Psoas muscle (tissue), 8 donors: Measurements from ENCODE around the gene TP53I13. TPM values are rescaled to one million over a fixed set of nuclear protein-coding genes. Genes with fewer than 3 reads are reported as not detected.

ENCODE experiments used
- ATAC-seq, 4 donors: fragments of 200-7000 bp; cut with Tn5 transposase; one replicate each; pipeline ENCODE4 v1.9.1; 2020; ENCODE audit warnings: moderate library complexity in 3 of 4, mild to moderate bottlenecking in 2 of 4
- DNase-seq, 2 donors: peaks; one replicate each; pipeline ENCODE4 v3.0.0-alpha.2; 2020
- H3K27ac ChIP-seq: fragments of 200-600 bp; one replicate; pipeline ENCODE4 v1.8.0; 2022
- H3K27me3 ChIP-seq, 3 donors: fragments of 200-600 bp in 1 of 3; one replicate each; pipeline versions ENCODE4 v1.6.1 to v1.8.0; 2013 to 2022; ENCODE audit warnings: low read length in 2 of 3, mild to moderate bottlenecking in 2 of 3, moderate library complexity in 1 of 3; ENCODE audit not compliant: insufficient read depth in 3 of 3
- H3K36me3 ChIP-seq, 2 donors: fragments of 200-600 bp in 1 of 2; one replicate each; pipeline versions ENCODE4 v1.6.1 to v1.8.0; 2013 to 2022; ENCODE audit warnings: low read depth in 1 of 2, mild to moderate bottlenecking in 1 of 2, moderate library complexity in 1 of 2; ENCODE audit not compliant: insufficient read depth in 1 of 2
- H3K4me1 ChIP-seq: fragments of 200-600 bp; one replicate; pipeline ENCODE4 v1.8.0; 2022
- H3K4me3 ChIP-seq: fragments of 200-600 bp; one replicate; pipeline ENCODE4 v1.8.0; 2022; ENCODE audit warnings: mild to moderate bottlenecking
- H3K9me3 ChIP-seq: fragments of 200-600 bp; one replicate; pipeline ENCODE4 v1.8.0; 2022
- WGBS, 3 donors: extraction: QIAGEN DNeasy Blood & Tissue Kit; methylation state at CpG; one replicate each; pipeline versions ENCODE4 v1.1.6 to v1.1.7; 2013; 5-methylcytosine and 5-hydroxymethylcytosine counted together
- intact Hi-C, 2 donors: fragments of 100-400 bp; cut with DNase I; formaldehyde crosslinking; loops; one replicate each; pipeline versions ENCODE4 v1.11.0 to v1.14.2; 2022
- polyA plus RNA-seq, 3 donors: library from polyadenylated mRNA; stranded (reverse); fragments of 200-250 nt; gene quantifications; one replicate each; pipeline ENCODE4 v1.2.3, GENCODE V29; 2013
- total RNA-seq, 4 donors: library from RNA; stranded (reverse); fragmentation: NEBNext Ultra II Directional in 2 of 4; extraction: Animal tissue kit (Norgen Biotek cat#: 25700) in 2 of 4; gene quantifications; one replicate each; pipeline versions ENCODE4 v1.2.1 to v1.2.4, GENCODE V29; 2021 to 2023
- TF ChIP-seq, protein P1 (sequence below): fragments of 200-600 bp; IDR thresholded peaks from one replicate; pipeline ENCODE4 v1.8.0; 2022; ENCODE audit warnings: antibody characterized with exemption
- donor health status: healthy with polysubstance abuse.
- donor health status: DM: no; HTN: no; CAD: no; lungs with moderate emphysema.
- donor health status: Bipolar disorder and iron deficiency.
- donor health status: healthy.
- donor health status: DM: yes; HTN: yes; CAD: no.
- donor health status: DM: no; HTN: no; CAD: no.
- donor health status: DM: no; HTN: no; CAD: no.
- donor health status: DM: yes; HTN: yes; CAD: no.

TP53I13 gene
- total and polyA plus RNA-seq, 7 donors = 13.3 to 46.1 (median 20.9) TPM

DNA sequence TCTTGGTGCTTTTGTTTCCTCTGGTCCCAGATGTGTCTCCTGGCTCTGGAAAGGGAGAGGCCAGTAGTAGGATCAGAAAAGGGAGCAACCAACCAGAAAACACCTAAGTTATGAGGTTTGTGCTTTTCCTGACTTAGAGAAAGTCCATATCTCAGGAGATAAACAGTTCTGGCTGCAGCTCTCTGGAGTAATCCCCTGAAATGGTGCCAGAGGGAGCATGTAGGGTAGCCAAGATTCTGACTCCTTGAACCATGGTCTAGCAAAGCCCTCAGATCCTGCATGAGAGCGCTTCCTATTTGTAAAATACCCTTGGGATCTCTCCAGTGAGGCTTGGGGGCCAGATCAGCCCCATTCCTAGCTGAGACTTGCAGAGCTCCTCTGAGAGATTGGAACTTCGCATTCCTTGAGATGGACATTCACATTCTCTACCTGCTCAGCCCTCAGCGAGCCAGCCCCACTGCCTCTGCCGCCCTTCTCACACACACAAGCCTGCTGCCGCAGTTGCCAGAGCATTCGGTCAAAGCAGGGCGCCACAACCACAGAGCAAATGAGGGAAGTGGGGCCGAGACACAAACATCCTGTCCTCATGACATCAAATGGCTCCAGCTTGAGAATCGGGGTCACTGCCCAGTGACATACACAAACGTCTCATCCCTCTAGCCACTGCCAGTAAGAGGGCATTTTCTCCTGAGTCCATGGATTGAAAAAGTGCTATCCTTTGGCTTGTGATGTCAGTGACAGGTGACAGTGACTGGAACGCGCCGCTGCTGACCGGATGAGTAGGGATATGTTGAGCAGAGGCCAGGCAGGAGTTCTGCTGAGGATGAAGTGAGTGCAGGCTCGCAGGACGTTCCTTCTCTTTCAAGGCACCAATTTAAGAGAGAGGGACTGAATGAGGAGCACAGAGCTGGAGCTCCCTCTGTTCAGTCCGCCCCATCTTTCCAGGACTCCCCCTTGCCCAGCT is 6.7 kb upstream of the TP53I13 start:
- peaks cover 8% of the 10 kb centered on the region for H3K4me1 ChIP-seq
- H3K4me3 ChIP-seq = no peak overlapping the region
- no peaks in the 10 kb centered on the region for H3K27me3 ChIP-seq
- intact Hi-C loops = no loop called here
- 59 to 61% (median 60%) methylated on average over 17 of the region's 17 CpGs for WGBS, 3 donors
- DNase-seq (peak in 1 of 2 donors; percentile 58), ATAC-seq (no peak)
- no peaks in the 10 kb centered on the region for H3K9me3 ChIP-seq
- no peak overlapping the region for H3K27ac ChIP-seq
- TF ChIP-seq, protein P1, sequence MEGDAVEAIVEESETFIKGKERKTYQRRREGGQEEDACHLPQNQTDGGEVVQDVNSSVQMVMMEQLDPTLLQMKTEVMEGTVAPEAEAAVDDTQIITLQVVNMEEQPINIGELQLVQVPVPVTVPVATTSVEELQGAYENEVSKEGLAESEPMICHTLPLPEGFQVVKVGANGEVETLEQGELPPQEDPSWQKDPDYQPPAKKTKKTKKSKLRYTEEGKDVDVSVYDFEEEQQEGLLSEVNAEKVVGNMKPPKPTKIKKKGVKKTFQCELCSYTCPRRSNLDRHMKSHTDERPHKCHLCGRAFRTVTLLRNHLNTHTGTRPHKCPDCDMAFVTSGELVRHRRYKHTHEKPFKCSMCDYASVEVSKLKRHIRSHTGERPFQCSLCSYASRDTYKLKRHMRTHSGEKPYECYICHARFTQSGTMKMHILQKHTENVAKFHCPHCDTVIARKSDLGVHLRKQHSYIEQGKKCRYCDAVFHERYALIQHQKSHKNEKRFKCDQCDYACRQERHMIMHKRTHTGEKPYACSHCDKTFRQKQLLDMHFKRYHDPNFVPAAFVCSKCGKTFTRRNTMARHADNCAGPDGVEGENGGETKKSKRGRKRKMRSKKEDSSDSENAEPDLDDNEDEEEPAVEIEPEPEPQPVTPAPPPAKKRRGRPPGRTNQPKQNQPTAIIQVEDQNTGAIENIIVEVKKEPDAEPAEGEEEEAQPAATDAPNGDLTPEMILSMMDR = no peak
- no peaks in the 10 kb centered on the region for H3K36me3 ChIP-seq

- H3K27ac ChIP-seq = no peak overlapping the region
- intact Hi-C loops = no loop called here
- 72 to 76% (median 73%) methylated on average over 18 of the region's 18 CpGs for WGBS, 3 donors
Measured at GRCh38 chr17:29562615-29563014, 5.9 kb upstream of the TP53I13 start.

DNA sequence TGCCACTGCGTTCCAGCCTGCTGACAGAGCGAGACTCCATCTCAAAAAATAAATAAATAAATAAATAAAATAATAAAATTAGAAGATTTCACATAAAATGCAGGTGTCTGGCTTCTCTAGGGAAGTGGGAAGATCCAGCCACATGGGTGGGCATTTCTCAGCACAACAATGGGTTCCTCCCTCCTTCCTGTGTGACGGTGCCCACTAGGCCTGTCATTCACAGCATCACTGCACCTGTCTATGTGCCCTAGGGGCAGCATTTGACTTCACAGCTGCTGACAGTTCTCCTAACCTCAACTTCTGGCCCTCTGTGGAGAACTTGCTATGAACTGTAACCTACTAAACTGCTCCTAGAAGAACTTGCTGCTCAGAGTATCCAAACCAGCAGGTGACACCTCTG is 4.7 kb upstream of the TP53I13 start:
- Histone ChIP-seq H3K27me3 (no peaks in the 10 kb centered on the region), H3K27ac (no peak overlapping the region), H3K9me3 (no peaks in the 10 kb centered on the region), H3K36me3 (no peaks in the 10 kb centered on the region), H3K4me1 (peaks cover 8% of the 10 kb centered on the region), H3K4me3 (no peak overlapping the region)
- no peak for DNase-seq
- WGBS, 3 donors = 92 to 97% (median 95%) methylated on average over 3 of the region's 3 CpGs
- TF ChIP-seq, protein P1 = no peak
- intact Hi-C loops = no loop called here
- no peak for ATAC-seq

More at GRCh38 chr17:29562615-29563014, 5.9 kb upstream of the TP53I13 start:
- no peaks in the 10 kb centered on the region for H3K9me3 ChIP-seq
- peaks cover 8% of the 10 kb centered on the region for H3K4me1 ChIP-seq
- no peak overlapping the region for H3K4me3 ChIP-seq
- TF ChIP-seq, protein P1 = no peak
- H3K36me3 ChIP-seq = no peaks in the 10 kb centered on the region
- DNase-seq (peak in 1 of 2 donors; percentile 46), ATAC-seq (no peak)
- H3K27me3 ChIP-seq = no peaks in the 10 kb centered on the region

- no peaks in the 10 kb centered on the region for H3K9me3 ChIP-seq
- intact Hi-C loops = no loop called here
- no peaks in the 10 kb centered on the region for H3K27me3 ChIP-seq
- no peaks in the 10 kb centered on the region for H3K36me3 ChIP-seq
- DNase-seq = peak; percentile 39 to 61
- TF ChIP-seq, protein P1 = no peak
- H3K4me3 ChIP-seq = peak overlapping the region; percentile 81
- ATAC-seq = no peak
- H3K27ac ChIP-seq = peak overlapping the region; percentile 84
- peaks cover 16% of the 10 kb centered on the region for H3K4me1 ChIP-seq
- WGBS, 3 donors = 36 to 44% (median 42%) methylated on average over 52 to 55 of the region's 55 CpGs
Measured at GRCh38 chr17:29565643-29566472, 2.6 kb upstream of the TP53I13 start.
